Stimulated activated CD8-positive, alpha-beta memory T cell treated with anti-CD3 and anti-CD28 coated beads, Interleukin-4, amount 100 ng/mL, for 24 hours (primary cell): ENCODE results near the gene SPHK1.

Experiments
- DNase-seq: peaks from one replicate; pipeline ENCODE4 v3.0.0-alpha.2; 2020; ENCODE audit warnings: low read depth

The SPHK1 gene

GRCh38 chr17:76433693-76434092 lies 49.3 kb downstream of the SPHK1 start:
- no peak for DNase-seq

- no peak for DNase-seq
These were observed 50.5 kb downstream of the SPHK1 start for GRCh38 chr17:76434870-76435269.

- DNase-seq = no peak
These were observed 51.3 kb downstream of the SPHK1 start for GRCh38 chr17:76435751-76436150.
